Measurements from ENCODE around the gene THSD7A. TPM values are rescaled to one million over a fixed set of nuclear protein-coding genes. Genes with fewer than 3 reads are reported as not detected.

The THSD7A gene
- total and polyA plus RNA-seq, 9 of the 15 experiments (the other 6 are each of a cell fraction or from before 2014, with no cell fraction given): 0.01 to 0.02 TPM; not detected in 7

- TF ChIP-seq, protein P1, sequence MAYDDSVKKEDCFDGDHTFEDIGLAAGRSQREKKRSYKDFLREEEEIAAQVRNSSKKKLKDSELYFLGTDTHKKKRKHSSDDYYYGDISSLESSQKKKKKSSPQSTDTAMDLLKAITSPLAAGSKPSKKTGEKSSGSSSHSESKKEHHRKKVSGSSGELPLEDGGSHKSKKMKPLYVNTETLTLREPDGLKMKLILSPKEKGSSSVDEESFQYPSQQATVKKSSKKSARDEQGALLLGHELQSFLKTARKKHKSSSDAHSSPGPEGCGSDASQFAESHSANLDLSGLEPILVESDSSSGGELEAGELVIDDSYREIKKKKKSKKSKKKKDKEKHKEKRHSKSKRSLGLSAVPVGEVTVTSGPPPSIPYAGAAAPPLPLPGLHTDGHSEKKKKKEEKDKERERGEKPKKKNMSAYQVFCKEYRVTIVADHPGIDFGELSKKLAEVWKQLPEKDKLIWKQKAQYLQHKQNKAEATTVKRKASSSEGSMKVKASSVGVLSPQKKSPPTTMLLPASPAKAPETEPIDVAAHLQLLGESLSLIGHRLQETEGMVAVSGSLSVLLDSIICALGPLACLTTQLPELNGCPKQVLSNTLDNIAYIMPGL (CRISPR knock-in tag; IDR thresholded peaks at IDR 0.05): no peak
- TF ChIP-seq ZSCAN32 (CRISPR knock-in tag; IDR thresholded peaks at IDR 0.05) (no peak), ZNF592 (IDR thresholded peaks at IDR 0.05) (no peak), ZBTB33 (CRISPR knock-in tag; IDR thresholded peaks at IDR 0.05) (no peak), GATAD2A (IDR thresholded peaks at IDR 0.05) (no peak), CREBBP (IDR thresholded peaks at IDR 0.05; ENCODE audit: low read depth, low read length) (no peak), KLF10 (CRISPR knock-in tag; IDR thresholded peaks at IDR 0.05) (no peak), MAFG (tag; conservative IDR thresholded peaks at IDR 0.05) (0 out of 2 replicates have a peak, but pooled peaks have one; percentile 19), JUN (IDR thresholded peaks at IDR 0.05; ENCODE audit: borderline replicate concordance, low read depth, low read length) (no peak), JUN (CRISPR knock-in tag; IDR thresholded peaks at IDR 0.05; ENCODE audit: borderline replicate concordance) (no peak), MAFF (IDR thresholded peaks at IDR 0.05; ENCODE audit: low read length) (0 out of 2 replicates have a peak, but pooled peaks have one; percentile 16), NFXL1 (CRISPR knock-in tag; IDR thresholded peaks at IDR 0.05) (no peak), ZNF445 (CRISPR knock-in tag; IDR thresholded peaks at IDR 0.05; ENCODE audit: low read depth) (no peak), E2F3 (CRISPR knock-in tag; IDR thresholded peaks at IDR 0.05) (no peak)
These were observed 26.8 kb upstream of the THSD7A start (continued) for GRCh38 chr7:11858622-11859302.
